HEK293 (cell line): Measurements from ENCODE around the gene FAM221B.

Source experiments
- CTCF ChIA-PET: fragments of 350-600 bp; formaldehyde crosslinking; extraction: SDS; loops from one replicate; lab custom pipeline; 2021; ENCODE audit warnings: antibody characterized with exemption; lab: Yijun Ruan, JAX
- POLR2A ChIA-PET: fragments of 300-600 bp; formaldehyde crosslinking; extraction: SDS; loops from one replicate; lab custom pipeline; 2020; ENCODE audit warnings: antibody characterized with exemption, inconsistent platforms; lab: Yijun Ruan, JAX
- H3K27ac ChIP-seq: fragments of 200-500 bp; sonication (Bioruptor generic); 2 replicates; pipeline ENCODE4 v1.5.1; 2014; ENCODE audit warnings: low read depth, low read length, control low read depth, inconsistent platforms; ENCODE audit errors: extremely low read depth
- H3K36me3 ChIP-seq, 2 experiments: fragments of 200-500 bp in 1 of 2; sonication (Bioruptor generic) in 1 of 2; 1 replicate in 1 of 2; 2 replicates in 1 of 2; pipeline ENCODE4 v1.5.1; 2014 to 2017; ENCODE audit warnings: inconsistent platforms in 2 of 2, low read length in 2 of 2; ENCODE audit not compliant: control insufficient read depth in 2 of 2, insufficient read depth in 1 of 2
- H3K4me1 ChIP-seq: fragments of 200-500 bp; sonication (Bioruptor generic); 2 replicates; pipeline ENCODE4 v1.5.1; 2014; ENCODE audit warnings: mild to moderate bottlenecking, low read length, inconsistent platforms; ENCODE audit not compliant: control insufficient read depth, insufficient read depth
- H3K4me3 ChIP-seq: 2 replicates; pipeline ENCODE4 v1.5.1; 2011; ENCODE audit warnings: low read depth, mild to moderate bottlenecking, control low read depth, low read length, moderate library complexity
- H3K9me3 ChIP-seq: fragments of 200-500 bp; sonication (Bioruptor generic); 2 replicates; pipeline ENCODE4 v1.5.1; 2014; ENCODE audit warnings: low read depth, low read length, inconsistent platforms; ENCODE audit not compliant: control insufficient read depth, insufficient read depth
- IKZF3 ChIP-seq: fragments of 450-650 bp; IDR thresholded peaks from 2 replicates; pipeline ENCODE4 v1.5.0; 2018; ENCODE audit warnings: missing biosample characterization, mild to moderate bottlenecking, missing genetic modification characterization, moderate library complexity
- TRIM28 ChIP-seq: IDR thresholded peaks from 2 replicates; pipeline ENCODE4 v1.6.1; 2011; ENCODE audit warnings: low read length, control low read depth, borderline replicate concordance
- ZBTB20 ChIP-seq: fragments of 450-650 bp; formaldehyde crosslinking; IDR thresholded peaks from 2 replicates; pipeline ENCODE4 v1.5.1; 2016; ENCODE audit warnings: missing biosample characterization, missing genetic modification characterization
- ZFP41 ChIP-seq: fragments of 450-650 bp; formaldehyde crosslinking; IDR thresholded peaks from 2 replicates; pipeline ENCODE4 v1.5.1; 2016; ENCODE audit warnings: missing biosample characterization, missing genetic modification characterization, borderline replicate concordance
- ZIC2 ChIP-seq: fragments of 450-650 bp; formaldehyde crosslinking; IDR thresholded peaks from 2 replicates; pipeline ENCODE4 v1.5.1; 2016; ENCODE audit warnings: missing biosample characterization, missing genetic modification characterization
- ZNF2 ChIP-seq: fragments of 450-650 bp; formaldehyde crosslinking; IDR thresholded peaks from 2 replicates; pipeline ENCODE4 v1.5.1; 2016; ENCODE audit warnings: missing biosample characterization, missing genetic modification characterization
- ZNF24 ChIP-seq: fragments of 450-650 bp; formaldehyde crosslinking; IDR thresholded peaks from 2 replicates; pipeline ENCODE4 v1.5.1; 2016; ENCODE audit warnings: missing biosample characterization, missing genetic modification characterization
- ZNF248 ChIP-seq: fragments of 450-650 bp; formaldehyde crosslinking; IDR thresholded peaks from 2 replicates; pipeline ENCODE4 v1.5.1; 2017; ENCODE audit warnings: missing biosample characterization, missing genetic modification characterization
- ZNF292 ChIP-seq: fragments of 450-650 bp; formaldehyde crosslinking; IDR thresholded peaks from 2 replicates; pipeline ENCODE4 v1.5.1; 2016; ENCODE audit warnings: low read depth, missing biosample characterization, missing genetic modification characterization, borderline replicate concordance
- ZNF335 ChIP-seq: fragments of 450-650 bp; formaldehyde crosslinking; conservative IDR thresholded peaks from 2 replicates; pipeline ENCODE4 v1.5.1; 2016; ENCODE audit warnings: missing biosample characterization, missing genetic modification characterization
- ZNF341 ChIP-seq: fragments of 450-650 bp; formaldehyde crosslinking; IDR thresholded peaks from 2 replicates; pipeline ENCODE4; 2016; ENCODE audit warnings: low read depth, missing biosample characterization, missing genetic modification characterization
- TF ChIP-seq, protein P1 (sequence below): fragments of 450-650 bp; formaldehyde crosslinking; IDR thresholded peaks from 2 replicates; pipeline ENCODE4 v1.5.1; 2016; ENCODE audit warnings: missing biosample characterization, missing genetic modification characterization, borderline replicate concordance
- TF ChIP-seq, protein P2 (sequence below): fragments of 450-650 bp; formaldehyde crosslinking; IDR thresholded peaks from 2 replicates; pipeline ENCODE4 v1.5.1; 2016; ENCODE audit warnings: missing biosample characterization, missing genetic modification characterization, borderline replicate concordance
- TF ChIP-seq, protein P3 (sequence below): fragments of 450-650 bp; IDR thresholded peaks from 2 replicates; pipeline ENCODE4 v1.5.1; 2018; ENCODE audit warnings: missing biosample characterization, mild to moderate bottlenecking, missing genetic modification characterization
- TF ChIP-seq, protein P4 (sequence below): fragments of 450-650 bp; formaldehyde crosslinking; IDR thresholded peaks from 2 replicates; pipeline ENCODE4 v1.5.1; 2017; ENCODE audit warnings: missing biosample characterization, missing genetic modification characterization
- TF ChIP-seq, protein P5 (sequence below): fragments of 450-650 bp; formaldehyde crosslinking; IDR thresholded peaks from 2 replicates; pipeline ENCODE4 v1.5.1; 2016; ENCODE audit warnings: missing biosample characterization, missing genetic modification characterization

FAM221B gene

DNA sequence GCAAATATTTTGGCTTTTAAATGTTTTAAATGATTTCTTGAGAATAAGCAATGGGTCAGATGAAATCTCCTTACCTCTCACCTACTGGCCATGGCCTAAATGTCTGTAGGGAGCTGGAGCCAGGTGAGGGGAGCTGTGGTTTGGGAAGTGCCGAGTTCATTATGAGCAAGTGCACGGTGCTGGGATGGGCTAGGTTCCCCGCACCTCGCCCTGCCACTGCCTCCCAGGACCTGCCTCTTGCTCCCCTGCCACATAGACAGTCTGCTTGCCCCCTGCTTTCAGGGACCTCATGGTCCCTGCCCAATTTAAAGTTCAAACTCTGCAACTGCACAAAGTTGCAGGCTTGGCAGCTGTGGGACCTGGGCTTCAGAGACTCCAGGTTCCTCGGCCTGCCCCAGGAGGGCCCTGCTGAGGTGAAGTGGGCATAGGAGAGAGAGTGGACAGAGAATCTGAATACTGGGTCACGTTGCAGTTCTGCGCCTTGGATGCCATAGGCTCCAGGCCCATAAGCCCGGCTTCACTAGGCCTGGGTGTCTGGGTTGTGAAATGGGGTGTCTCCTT lies 36.2 kb upstream of the FAM221B start (continued):
- TF ChIP-seq, protein P1, sequence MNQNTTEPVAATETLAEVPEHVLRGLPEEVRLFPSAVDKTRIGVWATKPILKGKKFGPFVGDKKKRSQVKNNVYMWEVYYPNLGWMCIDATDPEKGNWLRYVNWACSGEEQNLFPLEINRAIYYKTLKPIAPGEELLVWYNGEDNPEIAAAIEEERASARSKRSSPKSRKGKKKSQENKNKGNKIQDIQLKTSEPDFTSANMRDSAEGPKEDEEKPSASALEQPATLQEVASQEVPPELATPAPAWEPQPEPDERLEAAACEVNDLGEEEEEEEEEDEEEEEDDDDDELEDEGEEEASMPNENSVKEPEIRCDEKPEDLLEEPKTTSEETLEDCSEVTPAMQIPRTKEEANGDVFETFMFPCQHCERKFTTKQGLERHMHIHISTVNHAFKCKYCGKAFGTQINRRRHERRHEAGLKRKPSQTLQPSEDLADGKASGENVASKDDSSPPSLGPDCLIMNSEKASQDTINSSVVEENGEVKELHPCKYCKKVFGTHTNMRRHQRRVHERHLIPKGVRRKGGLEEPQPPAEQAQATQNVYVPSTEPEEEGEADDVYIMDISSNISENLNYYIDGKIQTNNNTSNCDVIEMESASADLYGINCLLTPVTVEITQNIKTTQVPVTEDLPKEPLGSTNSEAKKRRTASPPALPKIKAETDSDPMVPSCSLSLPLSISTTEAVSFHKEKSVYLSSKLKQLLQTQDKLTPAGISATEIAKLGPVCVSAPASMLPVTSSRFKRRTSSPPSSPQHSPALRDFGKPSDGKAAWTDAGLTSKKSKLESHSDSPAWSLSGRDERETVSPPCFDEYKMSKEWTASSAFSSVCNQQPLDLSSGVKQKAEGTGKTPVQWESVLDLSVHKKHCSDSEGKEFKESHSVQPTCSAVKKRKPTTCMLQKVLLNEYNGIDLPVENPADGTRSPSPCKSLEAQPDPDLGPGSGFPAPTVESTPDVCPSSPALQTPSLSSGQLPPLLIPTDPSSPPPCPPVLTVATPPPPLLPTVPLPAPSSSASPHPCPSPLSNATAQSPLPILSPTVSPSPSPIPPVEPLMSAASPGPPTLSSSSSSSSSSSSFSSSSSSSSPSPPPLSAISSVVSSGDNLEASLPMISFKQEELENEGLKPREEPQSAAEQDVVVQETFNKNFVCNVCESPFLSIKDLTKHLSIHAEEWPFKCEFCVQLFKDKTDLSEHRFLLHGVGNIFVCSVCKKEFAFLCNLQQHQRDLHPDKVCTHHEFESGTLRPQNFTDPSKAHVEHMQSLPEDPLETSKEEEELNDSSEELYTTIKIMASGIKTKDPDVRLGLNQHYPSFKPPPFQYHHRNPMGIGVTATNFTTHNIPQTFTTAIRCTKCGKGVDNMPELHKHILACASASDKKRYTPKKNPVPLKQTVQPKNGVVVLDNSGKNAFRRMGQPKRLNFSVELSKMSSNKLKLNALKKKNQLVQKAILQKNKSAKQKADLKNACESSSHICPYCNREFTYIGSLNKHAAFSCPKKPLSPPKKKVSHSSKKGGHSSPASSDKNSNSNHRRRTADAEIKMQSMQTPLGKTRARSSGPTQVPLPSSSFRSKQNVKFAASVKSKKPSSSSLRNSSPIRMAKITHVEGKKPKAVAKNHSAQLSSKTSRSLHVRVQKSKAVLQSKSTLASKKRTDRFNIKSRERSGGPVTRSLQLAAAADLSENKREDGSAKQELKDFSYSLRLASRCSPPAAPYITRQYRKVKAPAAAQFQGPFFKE (tag by site-specific recombination): no peak
- no peak for TF ChIP-seq ZNF248 (tag by site-specific recombination)

DNA sequence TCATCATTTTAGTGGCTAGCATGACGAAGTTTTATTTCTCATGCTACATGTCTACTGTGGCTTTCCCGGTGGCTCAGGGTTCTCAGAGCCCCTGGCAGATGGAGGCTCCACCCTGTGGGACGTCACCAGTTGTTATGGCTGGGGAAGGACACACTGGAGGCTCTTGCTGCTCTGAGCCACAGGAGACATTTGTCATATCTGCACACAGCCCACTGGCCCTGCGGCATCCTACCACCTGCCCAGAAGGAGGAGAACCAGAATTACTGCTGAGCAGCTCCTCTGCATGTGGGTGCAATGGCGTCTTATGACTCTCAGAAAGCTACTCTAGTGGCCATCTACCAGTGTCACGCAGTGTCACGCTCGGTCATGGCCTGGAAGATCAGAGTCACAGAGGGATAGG lies 35.1 kb upstream of the FAM221B start:
- Histone ChIP-seq H3K9me3 (no peaks in the 10 kb centered on the region), H3K4me1 (no peaks in the 10 kb centered on the region), H3K4me3 (no peak overlapping the region), H3K27ac (no peak overlapping the region), H3K36me3 (no peaks in the 10 kb centered on the region)
- CTCF ChIA-PET: interaction anchor here (1.1 to 4.1 kb wide), 3 partner anchors 9 to 37 kb away, joined by 5 to 26 read pairs (median 6); no protein-coding TSS in a partner anchor
- POLR2A ChIA-PET: no interaction called here
- peak; percentile 51; the same call in 1 of the 2 replicates for TF ChIP-seq ZIC2 (tag by site-specific recombination)
- TF ChIP-seq, protein P2, sequence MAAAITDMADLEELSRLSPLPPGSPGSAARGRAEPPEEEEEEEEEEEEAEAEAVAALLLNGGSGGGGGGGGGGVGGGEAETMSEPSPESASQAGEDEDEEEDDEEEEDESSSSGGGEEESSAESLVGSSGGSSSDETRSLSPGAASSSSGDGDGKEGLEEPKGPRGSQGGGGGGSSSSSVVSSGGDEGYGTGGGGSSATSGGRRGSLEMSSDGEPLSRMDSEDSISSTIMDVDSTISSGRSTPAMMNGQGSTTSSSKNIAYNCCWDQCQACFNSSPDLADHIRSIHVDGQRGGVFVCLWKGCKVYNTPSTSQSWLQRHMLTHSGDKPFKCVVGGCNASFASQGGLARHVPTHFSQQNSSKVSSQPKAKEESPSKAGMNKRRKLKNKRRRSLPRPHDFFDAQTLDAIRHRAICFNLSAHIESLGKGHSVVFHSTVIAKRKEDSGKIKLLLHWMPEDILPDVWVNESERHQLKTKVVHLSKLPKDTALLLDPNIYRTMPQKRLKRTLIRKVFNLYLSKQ (tag by site-specific recombination): no peak

DNA sequence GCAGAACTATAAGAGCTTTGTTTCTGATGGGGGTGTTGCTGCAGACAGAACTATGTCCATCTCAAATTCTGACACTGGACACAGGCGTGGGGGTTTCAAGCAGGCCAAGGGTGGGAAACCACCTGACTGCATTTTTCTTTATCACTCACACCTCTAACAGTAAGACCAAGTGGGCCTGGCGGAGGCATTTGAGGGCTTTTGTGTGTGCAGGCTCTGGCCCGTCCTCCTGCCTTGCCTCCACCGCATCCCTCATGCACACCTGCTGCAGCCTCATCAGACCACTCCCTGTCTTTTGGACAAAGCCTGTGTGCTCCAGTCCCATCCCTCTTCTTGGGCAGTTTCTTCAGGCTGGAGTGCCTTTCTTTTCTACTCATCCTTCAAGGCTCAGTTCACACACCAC lies 33.8 kb upstream of the FAM221B start:
- Histone ChIP-seq H3K4me3 (no peak overlapping the region), H3K36me3 (no peaks in the 10 kb centered on the region), H3K4me1 (no peaks in the 10 kb centered on the region), H3K27ac (no peak overlapping the region), H3K9me3 (no peaks in the 10 kb centered on the region)
- POLR2A ChIA-PET: no interaction called here
- CTCF ChIA-PET: interaction anchor here (0.9 to 4.1 kb wide), 3 partner anchors 19 to 72 kb away, joined by 3 to 26 read pairs (median 3); no protein-coding TSS in a partner anchor
- no peak for TF ChIP-seq ZNF335 (tag by site-specific recombination)
- no peak for TF ChIP-seq ZFP41 (tag by site-specific recombination)
- TF ChIP-seq ZNF2 (tag by site-specific recombination): no peak
- no peak for TF ChIP-seq IKZF3 (tag by site-specific recombination)
- TF ChIP-seq, protein P3, sequence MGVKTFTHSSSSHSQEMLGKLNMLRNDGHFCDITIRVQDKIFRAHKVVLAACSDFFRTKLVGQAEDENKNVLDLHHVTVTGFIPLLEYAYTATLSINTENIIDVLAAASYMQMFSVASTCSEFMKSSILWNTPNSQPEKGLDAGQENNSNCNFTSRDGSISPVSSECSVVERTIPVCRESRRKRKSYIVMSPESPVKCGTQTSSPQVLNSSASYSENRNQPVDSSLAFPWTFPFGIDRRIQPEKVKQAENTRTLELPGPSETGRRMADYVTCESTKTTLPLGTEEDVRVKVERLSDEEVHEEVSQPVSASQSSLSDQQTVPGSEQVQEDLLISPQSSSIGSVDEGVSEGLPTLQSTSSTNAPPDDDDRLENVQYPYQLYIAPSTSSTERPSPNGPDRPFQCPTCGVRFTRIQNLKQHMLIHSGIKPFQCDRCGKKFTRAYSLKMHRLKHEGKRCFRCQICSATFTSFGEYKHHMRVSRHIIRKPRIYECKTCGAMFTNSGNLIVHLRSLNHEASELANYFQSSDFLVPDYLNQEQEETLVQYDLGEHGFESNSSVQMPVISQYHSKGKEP (tag by site-specific recombination): no peak
- TF ChIP-seq ZNF341 (tag by site-specific recombination): no peak
- TF ChIP-seq, protein P4, sequence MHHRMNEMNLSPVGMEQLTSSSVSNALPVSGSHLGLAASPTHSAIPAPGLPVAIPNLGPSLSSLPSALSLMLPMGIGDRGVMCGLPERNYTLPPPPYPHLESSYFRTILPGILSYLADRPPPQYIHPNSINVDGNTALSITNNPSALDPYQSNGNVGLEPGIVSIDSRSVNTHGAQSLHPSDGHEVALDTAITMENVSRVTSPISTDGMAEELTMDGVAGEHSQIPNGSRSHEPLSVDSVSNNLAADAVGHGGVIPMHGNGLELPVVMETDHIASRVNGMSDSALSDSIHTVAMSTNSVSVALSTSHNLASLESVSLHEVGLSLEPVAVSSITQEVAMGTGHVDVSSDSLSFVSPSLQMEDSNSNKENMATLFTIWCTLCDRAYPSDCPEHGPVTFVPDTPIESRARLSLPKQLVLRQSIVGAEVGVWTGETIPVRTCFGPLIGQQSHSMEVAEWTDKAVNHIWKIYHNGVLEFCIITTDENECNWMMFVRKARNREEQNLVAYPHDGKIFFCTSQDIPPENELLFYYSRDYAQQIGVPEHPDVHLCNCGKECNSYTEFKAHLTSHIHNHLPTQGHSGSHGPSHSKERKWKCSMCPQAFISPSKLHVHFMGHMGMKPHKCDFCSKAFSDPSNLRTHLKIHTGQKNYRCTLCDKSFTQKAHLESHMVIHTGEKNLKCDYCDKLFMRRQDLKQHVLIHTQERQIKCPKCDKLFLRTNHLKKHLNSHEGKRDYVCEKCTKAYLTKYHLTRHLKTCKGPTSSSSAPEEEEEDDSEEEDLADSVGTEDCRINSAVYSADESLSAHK (tag by site-specific recombination): no peak
- no peak for TF ChIP-seq TRIM28
- no peak for TF ChIP-seq ZBTB20 (tag by site-specific recombination)
- no peak for TF ChIP-seq ZNF292 (tag by site-specific recombination)
- TF ChIP-seq, protein P5, sequence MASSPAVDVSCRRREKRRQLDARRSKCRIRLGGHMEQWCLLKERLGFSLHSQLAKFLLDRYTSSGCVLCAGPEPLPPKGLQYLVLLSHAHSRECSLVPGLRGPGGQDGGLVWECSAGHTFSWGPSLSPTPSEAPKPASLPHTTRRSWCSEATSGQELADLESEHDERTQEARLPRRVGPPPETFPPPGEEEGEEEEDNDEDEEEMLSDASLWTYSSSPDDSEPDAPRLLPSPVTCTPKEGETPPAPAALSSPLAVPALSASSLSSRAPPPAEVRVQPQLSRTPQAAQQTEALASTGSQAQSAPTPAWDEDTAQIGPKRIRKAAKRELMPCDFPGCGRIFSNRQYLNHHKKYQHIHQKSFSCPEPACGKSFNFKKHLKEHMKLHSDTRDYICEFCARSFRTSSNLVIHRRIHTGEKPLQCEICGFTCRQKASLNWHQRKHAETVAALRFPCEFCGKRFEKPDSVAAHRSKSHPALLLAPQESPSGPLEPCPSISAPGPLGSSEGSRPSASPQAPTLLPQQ: no peak
- TF ChIP-seq ZNF24 (tag by site-specific recombination): no peak
